Prostate gland (tissue), 2 donors: ENCODE results near the gene HOXB1. TPM values are rescaled to one million over a fixed set of nuclear protein-coding genes. Genes with fewer than 3 reads are reported as not detected.

ENCODE experiments used
- DNase-seq: peaks from one replicate; pipeline ENCODE4 v3.0.0-alpha.2; 2019; ENCODE audit warnings: low spot score
- H3K27ac ChIP-seq, 2 donors: fragments of 200-600 bp; sonication (generic); 2 replicates each; pipeline ENCODE4 v1.5.1; 2017 to 2019
- H3K27me3 ChIP-seq: fragments of 200-600 bp; sonication (generic); replicated peaks from 2 replicates; pipeline ENCODE4 v1.5.1; 2019; ENCODE audit not compliant: insufficient read depth
- H3K36me3 ChIP-seq, 2 donors: fragments of 200-600 bp; sonication (generic); 1 replicate in 1 of 2; 2 replicates in 1 of 2; pipeline versions ENCODE4 v1.5.1 to v1.8.1; 2017 to 2019
- H3K4me1 ChIP-seq: fragments of 200-600 bp; sonication (generic); replicated peaks from 2 replicates; pipeline ENCODE4 v1.5.1; 2019
- H3K4me3 ChIP-seq, 2 donors: fragments of 200-600 bp; sonication (generic); 2 replicates each; pipeline ENCODE4 v1.5.1; 2017 to 2019
- H3K9me3 ChIP-seq: fragments of 200-600 bp; sonication (generic); 2 replicates; pipeline ENCODE4 v1.5.1; 2017
- CTCF ChIP-seq, 4 experiments: fragments of 200-600 bp in 2 of 4; fragments of 450-650 bp in 2 of 4; sonication (generic) in 2 of 4; IDR thresholded peaks; 1 replicate in 3 of 4; 2 replicates in 1 of 4; pipeline ENCODE4 v1.5.1; 2016 to 2019; ENCODE audit warnings: antibody characterized with exemption in 4 of 4, mild to moderate bottlenecking in 2 of 4, moderate library complexity in 2 of 4
- POLR2A ChIP-seq: fragments of 450-650 bp; IDR thresholded peaks from one replicate; pipeline ENCODE4 v1.6.1; 2016; ENCODE audit warnings: antibody characterized with exemption, mild to moderate bottlenecking
- POLR2AphosphoS5 ChIP-seq: sonication (generic); formaldehyde crosslinking; IDR thresholded peaks from one replicate; pipeline ENCODE4 v1.6.1; 2017; ENCODE audit warnings: antibody characterized with exemption
- WGBS: methylation state at CpG from one replicate; pipeline ENCODE4 v1.1.5; 2018; 5-methylcytosine and 5-hydroxymethylcytosine counted together
- intact Hi-C: fragments of 100-400 bp; cut with DNase I; formaldehyde crosslinking; loops from one replicate; pipeline ENCODE4 v1.14.2; 2022
- total RNA-seq, 2 donors: library from RNA; depleted of rRNA; stranded (reverse); fragments of >200 nt; gene quantifications; one replicate each; pipeline ENCODE4 v1.1.0, GENCODE V29; 2016

Gene HOXB1
- total RNA-seq, 2 donors from 2014 or later: not detected

GRCh38 chr17:48553826-48554225 is 23.0 kb upstream of the HOXB1 start:
- no peaks in the 10 kb centered on the region for H3K36me3 ChIP-seq
- 75% methylated on average over 1 of the region's 1 CpG for WGBS
- no peaks in the 10 kb centered on the region for H3K9me3 ChIP-seq
- peak overlapping the region; percentile 73 to 90 for H3K27ac ChIP-seq
- intact Hi-C loops: no loop called here
- H3K4me3 ChIP-seq: no peak overlapping the region
- H3K27me3 ChIP-seq: no peaks in the 10 kb centered on the region
- H3K4me1 ChIP-seq: no peaks in the 10 kb centered on the region
- DNase-seq: no peak
- TF ChIP-seq CTCF (IDR thresholded peaks at IDR 0.05) (no peak), POLR2A (no peak)

- WGBS: 91% methylated on average over 5 of the region's 5 CpGs
- Histone ChIP-seq H3K9me3 (no peaks in the 10 kb centered on the region), H3K27ac (no peak overlapping the region), H3K27me3 (no peaks in the 10 kb centered on the region), H3K4me3 (no peak overlapping the region), H3K36me3 (no peaks in the 10 kb centered on the region), H3K4me1 (no peaks in the 10 kb centered on the region)
- no peak for DNase-seq
- intact Hi-C loops: no loop called here
- TF ChIP-seq POLR2AphosphoS5 (no peak), POLR2A (no peak), CTCF (IDR thresholded peaks at IDR 0.05) (no peak)
These were observed 22.4 kb upstream of the HOXB1 start for GRCh38 chr17:48553190-48553547.

- TF ChIP-seq POLR2AphosphoS5 (no peak), POLR2A (no peak), CTCF (IDR thresholded peaks at IDR 0.05) (no peak)
- Histone ChIP-seq H3K4me3 (no peak overlapping the region), H3K4me1 (no peaks in the 10 kb centered on the region), H3K27ac (no peak overlapping the region), H3K36me3 (no peaks in the 10 kb centered on the region), H3K9me3 (no peaks in the 10 kb centered on the region), H3K27me3 (no peaks in the 10 kb centered on the region)
- 70% methylated on average over 11 of the region's 11 CpGs for WGBS
- no peak for DNase-seq
- intact Hi-C loops: no loop called here
These were observed 21.8 kb upstream of the HOXB1 start for GRCh38 chr17:48552466-48553189.

- H3K36me3 ChIP-seq: no peaks in the 10 kb centered on the region
- 87% methylated on average over 47 of the region's 47 CpGs for WGBS
- H3K4me1 ChIP-seq: no peaks in the 10 kb centered on the region
- intact Hi-C loops: no loop called here
- no peak for DNase-seq
- no peak overlapping the region for H3K27ac ChIP-seq
- no peak overlapping the region for H3K4me3 ChIP-seq
- no peaks in the 10 kb centered on the region for H3K27me3 ChIP-seq
- TF ChIP-seq CTCF (IDR thresholded peaks at IDR 0.05) (no peak), POLR2AphosphoS5 (no peak), POLR2A (no peak)
- no peaks in the 10 kb centered on the region for H3K9me3 ChIP-seq
These were observed 21.0 kb upstream of the HOXB1 start for GRCh38 chr17:48551596-48552465.
